Breast epithelium (tissue), 4 donors: ENCODE results near the gene CENPW. TPM values are rescaled to one million over a fixed set of nuclear protein-coding genes. Genes with fewer than 3 reads are reported as not detected.

Experiments used
- DNase-seq, 2 donors: peaks; one replicate each; pipeline ENCODE4 v3.0.0-alpha.2; 2019; ENCODE audit warnings: low spot score in 2 of 2
- H3K27ac ChIP-seq, 2 donors: fragments of 200-600 bp; sonication (generic) in 1 of 2; one replicate each; pipeline ENCODE4 v1.5.1; 2016 to 2019; ENCODE audit warnings: mild to moderate bottlenecking in 1 of 2
- H3K27me3 ChIP-seq, 2 donors: fragments of 200-600 bp; sonication (generic) in 1 of 2; one replicate each; pipeline versions ENCODE4 v1.5.1 to v1.6.0; 2017 to 2019; ENCODE audit warnings: control low read depth in 1 of 2, mild to moderate bottlenecking in 1 of 2
- H3K36me3 ChIP-seq: fragments of 200-600 bp; one replicate; pipeline ENCODE4 v1.5.1; 2019
- H3K4me1 ChIP-seq, 2 donors: fragments of 200-600 bp; sonication (generic); one replicate each; pipeline ENCODE4 v1.5.1; 2016 to 2019; ENCODE audit warnings: control low read depth in 1 of 2
- H3K4me3 ChIP-seq, 3 donors: fragments of 200-600 bp; sonication (generic); 1 replicate in 2 of 3; 2 replicates in 1 of 3; pipeline ENCODE4 v1.5.1; 2016 to 2019; ENCODE audit warnings: mild to moderate bottlenecking in 3 of 3, moderate library complexity in 2 of 3
- H3K9me3 ChIP-seq, 2 donors: fragments of 200-600 bp; sonication (generic) in 1 of 2; one replicate each; pipeline ENCODE4 v1.5.1; 2016 to 2019; ENCODE audit warnings: control low read depth in 1 of 2
- CTCF ChIP-seq, 3 donors: fragments of 450-650 bp; IDR thresholded peaks; one replicate each; pipeline ENCODE4 v1.5.1; 2016 to 2017; ENCODE audit warnings: antibody characterized with exemption in 3 of 3, mild to moderate bottlenecking in 3 of 3, moderate library complexity in 3 of 3
- POLR2A ChIP-seq: fragments of 450-650 bp; IDR thresholded peaks from one replicate; pipeline ENCODE4 v1.6.1; 2016; ENCODE audit warnings: antibody characterized with exemption, mild to moderate bottlenecking, moderate library complexity
- POLR2AphosphoS5 ChIP-seq, 3 donors: sonication (generic); formaldehyde crosslinking; IDR thresholded peaks; one replicate each; pipeline ENCODE4 v1.6.1; 2017; ENCODE audit warnings: antibody characterized with exemption in 3 of 3
- intact Hi-C: fragments of 100-400 bp; cut with DNase I; formaldehyde crosslinking; loops from one replicate; pipeline ENCODE4 v1.15.1; 2023; ENCODE audit warnings: low total_unique reads
- total RNA-seq, 3 donors: library from RNA; depleted of rRNA; stranded (reverse); fragments of >200 nt; gene quantifications; one replicate each; pipeline ENCODE4 v1.1.0, GENCODE V29; 2016

Gene CENPW
- total RNA-seq, 3 donors from 2014 or later: 3.3 to 3.8 TPM; not detected in 1

GRCh38 chr6:126307849-126308248, 32.1 kb upstream of the CENPW start:
- TF ChIP-seq POLR2A (no peak), CTCF (IDR thresholded peaks at IDR 0.05) (no peak), POLR2AphosphoS5 (IDR thresholded peaks at IDR 0.05) (no peak)
- no peaks in the 10 kb centered on the region for H3K27me3 ChIP-seq
- no peak for DNase-seq
- H3K4me3 ChIP-seq: no peak overlapping the region
- intact Hi-C loops: no loop called here
- no peaks in the 10 kb centered on the region for H3K4me1 ChIP-seq
- no peaks in the 10 kb centered on the region for H3K9me3 ChIP-seq
- no peaks in the 10 kb centered on the region for H3K36me3 ChIP-seq
- no peak overlapping the region for H3K27ac ChIP-seq

DNA sequence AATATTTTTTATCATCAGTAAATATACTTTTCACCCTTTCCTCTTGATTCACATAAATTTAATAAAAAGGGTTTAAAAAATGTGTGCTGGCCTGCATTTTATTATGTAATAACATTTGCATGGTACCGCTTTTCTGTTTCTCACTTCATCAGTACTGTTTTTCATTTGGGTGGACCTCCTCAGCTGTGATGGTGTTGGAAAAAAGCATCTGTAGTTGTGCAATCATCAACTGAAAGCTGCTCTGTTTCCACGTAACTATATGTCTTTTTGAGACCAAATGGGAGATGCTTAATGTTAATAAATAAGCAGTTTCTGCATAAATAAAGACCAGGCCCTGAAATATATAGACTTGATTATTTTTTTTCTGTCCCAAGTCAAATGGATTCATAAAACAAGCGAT, 31.6 kb upstream of the CENPW start:
- H3K9me3 ChIP-seq: no peaks in the 10 kb centered on the region
- H3K27ac ChIP-seq: no peak overlapping the region
- no peaks in the 10 kb centered on the region for H3K4me1 ChIP-seq
- DNase-seq: no peak
- H3K4me3 ChIP-seq: no peak overlapping the region
- intact Hi-C loops: no loop called here
- no peak for TF ChIP-seq POLR2AphosphoS5 (IDR thresholded peaks at IDR 0.05)
- no peak for TF ChIP-seq CTCF (IDR thresholded peaks at IDR 0.05)
- no peak for TF ChIP-seq POLR2A
- H3K36me3 ChIP-seq: no peaks in the 10 kb centered on the region
- H3K27me3 ChIP-seq: no peaks in the 10 kb centered on the region

DNA sequence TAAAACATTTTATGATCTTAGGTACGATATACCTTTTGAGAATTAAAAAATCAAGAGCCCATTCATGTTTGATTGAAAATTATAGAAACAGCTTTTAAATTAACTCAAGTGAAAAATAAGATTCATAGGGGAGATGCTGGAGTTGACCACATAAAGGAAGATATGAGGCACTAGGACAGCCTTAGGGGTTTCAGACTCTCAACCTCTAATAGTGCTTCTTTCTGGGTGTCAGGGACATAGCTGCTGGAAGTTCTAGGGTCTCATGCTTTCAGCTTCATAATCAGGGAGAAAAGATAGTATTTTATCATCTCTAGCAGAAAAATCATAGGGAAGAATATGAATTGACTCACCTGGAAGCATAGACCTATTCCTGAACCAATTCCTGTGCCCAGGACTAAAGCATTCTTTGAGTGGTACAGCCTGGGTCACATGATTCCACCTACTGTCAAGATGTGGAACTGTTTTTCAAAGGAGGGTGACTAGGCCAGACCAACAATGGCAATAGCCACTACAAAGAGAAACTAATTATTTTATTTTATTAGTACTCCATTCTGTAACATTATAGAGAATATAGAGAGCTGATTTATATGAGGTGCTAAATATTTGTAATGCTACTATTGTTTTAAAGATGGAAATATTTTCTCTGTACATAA, 27.8 kb upstream of the CENPW start:
- Histone ChIP-seq H3K4me3 (no peak overlapping the region), H3K36me3 (no peaks in the 10 kb centered on the region), H3K27me3 (no peaks in the 10 kb centered on the region), H3K27ac (no peak overlapping the region), H3K9me3 (no peaks in the 10 kb centered on the region), H3K4me1 (no peaks in the 10 kb centered on the region)
- intact Hi-C loops: loop anchor here (10.0 kb wide), 1 partner anchor 1137 kb away; no protein-coding TSS in a partner anchor
- no peak for DNase-seq
- no peak for TF ChIP-seq CTCF (IDR thresholded peaks at IDR 0.05)
- no peak for TF ChIP-seq POLR2A
- no peak for TF ChIP-seq POLR2AphosphoS5 (IDR thresholded peaks at IDR 0.05)

DNA sequence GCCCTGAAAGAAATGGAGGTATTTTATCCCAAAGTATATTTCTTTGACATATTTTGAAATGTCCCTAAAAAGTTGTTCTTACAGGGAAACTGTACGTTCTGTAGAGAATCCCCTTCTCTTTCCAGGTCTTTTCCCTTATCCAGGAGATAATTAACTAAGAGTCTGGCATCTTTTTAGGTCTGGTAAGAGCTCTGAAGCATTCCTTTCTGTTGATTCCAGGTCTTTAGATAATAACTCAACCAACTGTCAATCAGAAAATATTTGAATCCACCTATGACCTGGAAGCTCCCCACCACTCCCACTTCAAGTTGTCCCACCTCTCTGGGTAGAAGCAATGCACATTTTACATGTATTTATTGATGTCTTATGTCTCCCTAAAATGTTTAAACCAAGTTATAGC, 26.0 kb upstream of the CENPW start:
- no peak for DNase-seq
- Histone ChIP-seq H3K27ac (no peak overlapping the region), H3K36me3 (no peaks in the 10 kb centered on the region), H3K4me3 (no peak overlapping the region), H3K4me1 (no peaks in the 10 kb centered on the region), H3K9me3 (no peaks in the 10 kb centered on the region), H3K27me3 (no peaks in the 10 kb centered on the region)
- intact Hi-C loops: loop anchor here (10.0 kb wide), 1 partner anchor 1139 kb away; no protein-coding TSS in a partner anchor
- no peak for TF ChIP-seq CTCF (IDR thresholded peaks at IDR 0.05)

DNA sequence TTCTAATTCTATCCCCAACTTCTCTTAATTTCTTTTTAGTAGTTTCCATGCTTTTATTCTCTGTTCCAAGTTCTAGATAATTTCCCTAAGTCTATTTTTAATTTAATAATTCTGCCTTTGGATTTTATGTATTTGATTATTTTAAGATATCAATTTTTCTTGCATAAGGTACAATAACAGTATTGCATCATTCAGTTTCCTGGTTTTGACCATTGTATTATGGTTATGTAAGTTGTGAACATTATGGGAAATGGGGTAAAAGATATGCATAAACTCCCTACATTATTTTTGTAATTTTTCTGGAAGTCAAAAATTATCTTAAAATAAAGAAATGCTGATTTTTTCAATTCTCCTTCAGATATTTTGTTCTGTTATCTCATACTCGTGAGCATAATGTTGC, 21.1 kb upstream of the CENPW start:
- H3K27me3 ChIP-seq: no peaks in the 10 kb centered on the region
- no peak for DNase-seq
- no peaks in the 10 kb centered on the region for H3K9me3 ChIP-seq
- no peak overlapping the region for H3K27ac ChIP-seq
- TF ChIP-seq POLR2A (no peak), POLR2AphosphoS5 (IDR thresholded peaks at IDR 0.05) (no peak), CTCF (IDR thresholded peaks at IDR 0.05) (no peak)
- H3K4me1 ChIP-seq: no peaks in the 10 kb centered on the region
- no peak overlapping the region for H3K4me3 ChIP-seq
- intact Hi-C loops: loop anchor here (10.0 kb wide), 1 partner anchor 1144 kb away; no protein-coding TSS in a partner anchor
- H3K36me3 ChIP-seq: no peaks in the 10 kb centered on the region
